Aorta (tissue), 5 donors: ENCODE results near the gene MINDY4. TPM values are rescaled to one million over a fixed set of nuclear protein-coding genes. Genes with fewer than 3 reads are reported as not detected.

Experiments used
- ATAC-seq: fragments of 200-7000 bp; cut with Tn5 transposase; one replicate; pipeline ENCODE4 v1.9.1; 2022; ENCODE audit warnings: moderate library complexity; ENCODE audit not compliant: low FRiP score
- DNase-seq, 2 donors: peaks; one replicate each; pipeline ENCODE4 v3.0.0-alpha.2; 2020
- H3K27ac ChIP-seq, 2 donors: one replicate each; pipeline ENCODE4 v1.5.1; 2013; ENCODE audit warnings: low read length in 2 of 2, mild to moderate bottlenecking in 2 of 2, moderate library complexity in 2 of 2, control low read depth in 1 of 2, inconsistent platforms in 1 of 2, low read depth in 1 of 2
- H3K27me3 ChIP-seq, 2 donors: one replicate each; pipeline ENCODE4 v1.6.1; 2013; ENCODE audit warnings: control low read depth in 1 of 2, low read length in 1 of 2, mild to moderate bottlenecking in 1 of 2, moderate library complexity in 1 of 2; ENCODE audit not compliant: insufficient read depth in 2 of 2, control insufficient read depth in 1 of 2
- H3K36me3 ChIP-seq, 2 donors: one replicate each; pipeline ENCODE4 v1.6.1; 2013; ENCODE audit warnings: control low read depth in 1 of 2, low read length in 1 of 2, mild to moderate bottlenecking in 1 of 2; ENCODE audit not compliant: insufficient read depth in 2 of 2, control insufficient read depth in 1 of 2
- H3K4me1 ChIP-seq, 2 donors: one replicate each; pipeline ENCODE4 v1.6.1; 2013; ENCODE audit warnings: low read length in 2 of 2, control low read depth in 1 of 2, mild to moderate bottlenecking in 1 of 2, moderate library complexity in 1 of 2; ENCODE audit not compliant: insufficient read depth in 2 of 2, control insufficient read depth in 1 of 2
- H3K4me3 ChIP-seq, 2 donors: one replicate each; pipeline ENCODE4 v1.5.1; 2013; ENCODE audit warnings: low read length in 2 of 2, control low read depth in 1 of 2, mild to moderate bottlenecking in 1 of 2
- H3K9me3 ChIP-seq: one replicate; pipeline ENCODE4 v1.6.1; 2013; ENCODE audit warnings: mild to moderate bottlenecking, low read length; ENCODE audit not compliant: control insufficient read depth
- WGBS, 2 donors: extraction: QIAGEN DNeasy Blood & Tissue Kit; methylation state at CpG; one replicate each; pipeline ENCODE4 v1.1.7; 2013; 5-methylcytosine and 5-hydroxymethylcytosine counted together
- intact Hi-C, 2 donors: fragments of 100-400 bp; cut with DNase I; formaldehyde crosslinking; loops; one replicate each; pipeline versions ENCODE4 v1.14.2 to v1.15.0; 2022
- polyA plus RNA-seq, 2 donors: library from polyadenylated mRNA; stranded (reverse); fragments of 200-250 nt; gene quantifications; one replicate each; pipeline ENCODE4 v1.2.3, GENCODE V29; 2013
- total RNA-seq, 2 donors: library from RNA; stranded (reverse); fragmentation: NEBNext Ultra II Directional; extraction: Animal tissue kit (Norgen Biotek cat#: 25700); gene quantifications; one replicate each; pipeline ENCODE4 v1.2.1, GENCODE V29; 2021
- donor health status: healthy with polysubstance abuse.
- donor health status: Bipolar disorder and iron deficiency.
- donor health status: DM: no; HTN: no; CAD: no.
- donor health status: DM: no; HTN: no; CAD: no.
- donor health status: DM: yes; HTN: yes; CAD: no.

Gene MINDY4
- total and polyA plus RNA-seq, 4 donors = 3.1 to 26.1 (median 21.2) TPM

DNA sequence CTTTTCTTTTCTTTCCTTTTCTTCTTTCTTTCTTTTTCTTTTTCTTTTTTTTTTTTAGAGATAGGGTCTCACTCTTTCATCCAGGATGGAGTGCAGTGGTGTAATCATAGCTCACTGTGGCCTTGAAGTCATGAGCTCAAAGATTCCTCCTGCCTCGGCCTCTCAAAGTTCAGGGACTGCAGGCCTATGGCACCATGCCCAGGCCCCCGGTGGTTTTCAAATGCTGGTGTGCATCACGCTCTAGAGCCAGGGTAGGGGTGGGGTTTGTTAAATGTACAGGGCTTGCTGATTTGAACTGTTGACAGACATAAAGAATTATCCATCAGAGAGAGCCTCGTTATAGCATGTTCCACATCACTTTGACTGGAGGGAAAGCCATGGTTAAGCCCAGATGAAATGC, 5.8 kb downstream of the MINDY4 start:
- intact Hi-C loops = no loop called here
- Histone ChIP-seq H3K36me3 (no peaks in the 10 kb centered on the region), H3K27me3 (no peaks in the 10 kb centered on the region), H3K4me3 (no peak overlapping the region), H3K9me3 (no peaks in the 10 kb centered on the region), H3K27ac (no peak overlapping the region), H3K4me1 (peaks cover 0 to 7% of the 10 kb centered on the region in 2 donors)
- DNase-seq (no peak), ATAC-seq (no peak)
- 59 to 65% methylated on average over 4 of the region's 4 CpGs for WGBS, 2 donors

DNA sequence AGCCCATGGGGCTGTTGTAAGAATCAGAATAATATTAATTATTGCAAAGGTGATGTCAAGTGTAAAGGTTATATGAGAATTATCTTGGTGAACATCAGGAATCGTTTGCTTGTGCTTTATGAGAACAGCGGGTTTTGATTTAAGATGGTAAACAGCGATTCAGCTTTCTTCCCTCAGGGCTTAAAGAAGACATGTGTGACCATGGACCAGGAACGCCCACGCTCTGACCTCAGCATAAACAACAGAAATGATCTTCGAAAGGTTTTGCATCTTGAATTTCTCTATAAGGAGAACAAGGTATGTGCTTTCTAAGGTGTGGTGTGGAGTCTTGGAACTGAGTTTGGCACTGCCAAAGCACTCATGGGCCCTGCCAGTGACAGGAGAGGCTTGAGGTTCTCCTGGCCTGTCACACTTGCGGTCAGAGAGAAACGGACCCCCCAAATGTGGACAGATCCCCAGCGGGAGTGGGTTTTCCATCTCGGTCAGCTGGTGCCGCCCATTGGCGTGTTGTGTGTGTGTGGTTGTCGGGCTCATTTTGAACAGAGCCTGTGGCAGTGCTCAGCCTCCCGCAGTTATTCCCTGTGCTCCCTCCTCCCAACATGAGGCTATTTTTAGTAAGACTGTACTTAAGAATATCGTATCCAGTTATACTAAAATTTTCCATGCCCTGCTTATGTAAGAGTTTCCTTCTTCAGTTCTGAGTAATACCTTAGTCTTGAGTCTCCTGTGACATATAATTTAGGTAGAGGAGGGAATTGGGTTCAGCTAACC, 7.2 kb downstream of the MINDY4 start:
- H3K4me1 ChIP-seq = peaks cover 0 to 5% of the 10 kb centered on the region in 2 donors
- ATAC-seq = peak; percentile 79
- DNase-seq = peak; percentile 67 to 79

DNA sequence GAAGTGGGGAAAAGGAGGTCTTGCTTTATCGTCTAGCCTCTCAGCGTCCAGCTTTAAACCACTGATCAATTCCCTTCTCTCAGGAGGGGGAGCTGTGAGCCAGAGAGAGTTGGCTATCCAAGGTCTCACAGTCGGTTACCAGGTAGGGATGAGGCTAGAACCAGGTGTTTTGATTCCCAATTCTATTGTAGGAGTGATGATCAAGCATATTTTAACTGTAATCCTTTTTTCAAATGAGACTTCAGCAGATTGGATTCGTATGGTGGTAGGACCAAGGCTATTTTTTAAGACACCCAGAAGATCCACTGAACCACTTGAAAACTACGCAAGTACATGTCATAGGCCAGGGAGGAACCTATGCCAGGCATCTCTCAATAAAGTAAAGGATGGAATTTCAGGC, 8.4 kb downstream of the MINDY4 start:
- peaks cover 0 to 1% of the 10 kb centered on the region in 2 donors for H3K36me3 ChIP-seq
- intact Hi-C loops = no loop called here
- peaks cover 0 to 5% of the 10 kb centered on the region in 2 donors for H3K4me1 ChIP-seq
- no peak for DNase-seq
- H3K27ac ChIP-seq = peak overlapping the region in 1 of 2 donors; percentile 37
- H3K4me3 ChIP-seq = no peak overlapping the region
- no peaks in the 10 kb centered on the region for H3K27me3 ChIP-seq
- no peak for ATAC-seq
- no peaks in the 10 kb centered on the region for H3K9me3 ChIP-seq
- 79 to 89% methylated on average over 5 of the region's 5 CpGs for WGBS, 2 donors

More for the DNA sequence above, 7.2 kb downstream of the MINDY4 start:
- 30 to 32% methylated on average over 15 of the region's 15 CpGs for WGBS, 2 donors
- Histone ChIP-seq H3K27me3 (no peaks in the 10 kb centered on the region), H3K27ac (peak overlapping the region; percentile 69 to 79), H3K9me3 (no peaks in the 10 kb centered on the region), H3K4me3 (no peak overlapping the region), H3K36me3 (no peaks in the 10 kb centered on the region)
- intact Hi-C loops = no loop called here

- H3K9me3 ChIP-seq = no peaks in the 10 kb centered on the region
- intact Hi-C loops = no loop called here
- no peak for ATAC-seq
- peaks cover 0 to 5% of the 10 kb centered on the region in 2 donors for H3K4me1 ChIP-seq
- H3K27me3 ChIP-seq = no peaks in the 10 kb centered on the region
- 5 to 14% methylated on average over 4 of the region's 4 CpGs for WGBS, 2 donors
- H3K36me3 ChIP-seq = peaks cover 0 to 1% of the 10 kb centered on the region in 2 donors
- DNase-seq = no peak
- H3K4me3 ChIP-seq = no peak overlapping the region
- H3K27ac ChIP-seq = no peak overlapping the region
These were observed 9.7 kb downstream of the MINDY4 start for GRCh38 chr7:30780941-30781340.

DNA sequence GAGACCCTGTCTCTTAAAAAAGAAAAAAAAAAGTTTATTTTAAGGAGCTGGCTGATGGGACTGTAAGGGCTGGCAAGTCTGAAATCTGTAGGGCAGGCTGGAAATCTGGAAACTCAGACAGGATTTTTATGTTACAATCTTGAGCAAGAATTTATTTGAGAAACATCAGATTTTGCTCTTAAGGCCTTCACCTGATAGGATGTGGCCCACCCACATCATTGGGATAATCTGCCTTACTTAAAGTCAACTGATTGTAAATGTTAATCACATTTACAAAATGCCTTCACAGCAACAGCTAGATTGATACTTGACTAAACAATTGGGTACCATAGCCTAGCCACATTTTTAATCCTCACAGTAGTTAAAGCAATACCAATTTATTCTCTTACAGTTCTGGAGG, 11.5 kb downstream of the MINDY4 start:
- ATAC-seq = no peak
- peaks cover 0 to 1% of the 10 kb centered on the region in 2 donors for H3K36me3 ChIP-seq
- H3K4me1 ChIP-seq = peaks cover 0 to 5% of the 10 kb centered on the region in 2 donors
- no peaks in the 10 kb centered on the region for H3K27me3 ChIP-seq
- no peak overlapping the region for H3K4me3 ChIP-seq
- no peak for DNase-seq
- intact Hi-C loops = no loop called here
- H3K27ac ChIP-seq = no peak overlapping the region
- H3K9me3 ChIP-seq = no peaks in the 10 kb centered on the region

DNA sequence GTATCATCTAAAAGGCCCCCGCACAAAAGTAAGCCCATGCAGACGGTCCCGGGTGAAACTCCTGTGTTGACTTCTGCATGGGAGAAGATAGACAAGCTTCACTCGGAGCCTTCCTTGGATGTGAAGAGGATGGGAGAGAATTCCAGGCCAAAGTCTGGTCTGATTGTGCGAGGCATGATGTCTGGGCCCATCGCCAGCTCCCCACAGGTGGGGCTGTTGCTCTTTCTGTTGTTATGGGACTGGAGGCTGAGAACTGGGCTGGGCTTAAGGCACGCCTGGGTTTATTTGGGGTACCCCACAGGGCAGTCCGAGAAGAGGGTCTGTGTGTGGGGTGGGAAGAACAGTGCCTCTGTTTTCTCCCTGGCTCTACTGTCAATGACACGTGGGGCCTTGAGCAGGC, 14.6 kb downstream of the MINDY4 start:
- DNase-seq (no peak), ATAC-seq (no peak)
- peaks cover 0 to 3% of the 10 kb centered on the region in 2 donors for H3K4me1 ChIP-seq
- intact Hi-C loops = loop anchor here in 1 of 2 donors (5.0 kb wide), 1 partner anchor 33 kb away; the partner anchor contains the start of gene INMT
- H3K36me3 ChIP-seq = peaks cover 0 to 1% of the 10 kb centered on the region in 2 donors
- H3K4me3 ChIP-seq = no peak overlapping the region
- H3K27me3 ChIP-seq = no peaks in the 10 kb centered on the region
- no peaks in the 10 kb centered on the region for H3K9me3 ChIP-seq
- no peak overlapping the region for H3K27ac ChIP-seq
- WGBS, 2 donors = 90% methylated on average over 9 of the region's 9 CpGs

DNA sequence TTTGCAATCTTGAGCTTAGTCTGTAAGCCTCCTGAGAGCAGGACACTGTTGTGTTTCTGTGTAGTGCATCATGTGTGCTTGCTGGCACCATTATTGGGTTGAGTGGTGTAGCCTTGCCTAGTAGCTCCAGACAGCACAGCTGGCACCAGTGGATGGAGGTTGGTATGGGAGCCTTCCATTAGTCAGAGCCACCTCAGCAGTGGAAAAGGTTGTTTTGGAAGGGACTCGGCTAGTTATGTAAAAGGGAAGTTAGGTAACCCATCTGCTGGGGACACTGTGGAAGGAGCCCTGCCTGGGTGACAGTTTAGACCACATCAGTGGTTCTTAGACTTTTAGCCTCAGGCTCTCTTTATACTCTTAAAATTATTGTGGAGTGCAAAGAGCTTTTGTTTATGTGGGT, 16.3 kb downstream of the MINDY4 start:
- intact Hi-C loops = loop anchor here in 1 of 2 donors (5.0 kb wide), 1 partner anchor 35 kb away; the partner anchor contains the start of gene INMT
- H3K36me3 ChIP-seq = peaks cover 0 to 1% of the 10 kb centered on the region in 2 donors
- H3K27ac ChIP-seq = no peak overlapping the region
- H3K9me3 ChIP-seq = no peaks in the 10 kb centered on the region
- ATAC-seq = no peak
- no peaks in the 10 kb centered on the region for H3K27me3 ChIP-seq
- no peak for DNase-seq
- WGBS, 2 donors = 60 to 77% methylated on average over 1 of the region's 1 CpG
- H3K4me1 ChIP-seq = no peaks in the 10 kb centered on the region
- H3K4me3 ChIP-seq = no peak overlapping the region

DNA sequence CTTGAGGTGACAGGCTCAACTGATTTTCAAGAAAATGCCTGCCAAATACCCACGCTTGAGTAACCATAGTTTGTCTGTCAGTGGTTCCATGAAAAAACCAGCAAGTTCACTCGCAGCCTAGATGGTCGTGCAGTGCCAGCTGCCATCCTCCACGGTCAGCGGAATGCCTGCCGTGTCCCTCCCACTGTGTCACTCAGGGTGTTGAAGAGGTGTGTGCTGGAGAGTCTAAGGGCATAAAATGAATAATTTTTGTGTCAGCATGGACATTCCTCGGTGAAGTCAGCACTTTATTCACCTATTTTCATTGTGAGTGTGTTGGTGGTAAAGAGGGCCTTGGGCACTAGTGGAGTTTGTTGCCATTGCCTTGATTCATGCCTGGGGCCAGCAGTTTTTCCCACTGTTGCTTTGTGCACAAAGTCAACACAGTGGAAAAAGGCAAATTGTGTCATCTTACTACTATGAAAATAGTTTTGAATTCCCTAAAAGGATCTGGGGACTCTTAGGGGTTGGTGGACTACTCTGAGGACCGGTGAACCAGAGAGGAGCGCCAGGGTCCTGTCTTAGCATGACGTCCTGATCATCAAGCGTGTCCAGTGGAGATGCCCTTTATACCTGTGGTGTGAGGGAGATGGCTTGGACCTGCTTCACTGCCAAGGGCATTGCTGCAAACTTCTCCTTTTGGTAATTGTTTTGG, 17.6 kb downstream of the MINDY4 start:
- Histone ChIP-seq H3K27ac (peak overlapping the region in 1 of 2 donors; percentile 52), H3K4me3 (no peak overlapping the region), H3K27me3 (no peaks in the 10 kb centered on the region), H3K4me1 (no peaks in the 10 kb centered on the region), H3K9me3 (no peaks in the 10 kb centered on the region), H3K36me3 (peaks cover 0 to 1% of the 10 kb centered on the region in 2 donors)
- WGBS, 2 donors = 46 to 57% methylated on average over 11 of the region's 11 CpGs
- DNase-seq (no peak), ATAC-seq (peak; percentile 20)
- intact Hi-C loops = loop anchor here (2.0 to 5.0 kb wide), 2 partner anchors 36 kb away; partner anchors contain the start of gene INMT (in 2 of the 2)
